ENCODE data around the gene SOX18.
A peak's percentile ranks its signal among the peaks of the same experiment; 100 is the strongest.

Gene SOX18

GRCh38 chr20:64067733-64068307 lies 18.4 kb upstream of the SOX18 start:
- DNase-seq (ENCODE audit: low read depth): no peak

DNA sequence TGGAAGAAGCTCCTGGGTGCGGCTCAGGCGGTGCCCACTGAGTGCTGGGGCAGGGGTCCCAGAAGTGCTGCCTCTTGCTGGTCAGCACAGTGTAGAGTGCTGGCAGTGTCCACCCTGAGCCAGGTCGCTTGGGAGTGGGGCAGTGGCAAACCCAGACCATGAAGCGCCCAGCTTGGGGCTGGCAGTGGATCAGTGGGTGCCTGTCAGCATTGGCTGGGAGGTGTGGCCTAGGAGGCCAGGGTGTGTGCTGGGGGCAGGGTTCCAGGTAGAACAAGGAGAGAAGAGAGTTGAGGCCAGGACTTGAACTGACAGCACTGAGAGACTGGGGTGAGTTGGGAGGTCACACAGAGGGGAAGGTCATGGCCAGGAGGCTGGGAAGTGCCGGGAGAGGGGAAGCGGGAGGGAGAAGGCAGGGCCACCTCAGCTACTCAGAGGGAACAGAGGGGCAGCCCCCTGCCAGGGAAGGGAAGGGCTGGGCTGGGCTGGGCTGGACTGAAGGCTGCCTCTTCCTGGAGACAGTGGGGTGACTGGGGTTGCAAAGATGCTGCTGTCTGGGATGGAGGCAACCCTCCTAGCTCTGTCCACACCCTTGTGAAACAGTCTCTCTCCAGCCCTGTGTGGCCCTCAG lies 17.7 kb upstream of the SOX18 start:
- DNase-seq (ENCODE audit: low read depth): no peak

- peak; percentile 88 for DNase-seq (ENCODE audit: low read depth)
Observed at GRCh38 chr20:64065974-64066343, 16.5 kb upstream of the SOX18 start.

DNA sequence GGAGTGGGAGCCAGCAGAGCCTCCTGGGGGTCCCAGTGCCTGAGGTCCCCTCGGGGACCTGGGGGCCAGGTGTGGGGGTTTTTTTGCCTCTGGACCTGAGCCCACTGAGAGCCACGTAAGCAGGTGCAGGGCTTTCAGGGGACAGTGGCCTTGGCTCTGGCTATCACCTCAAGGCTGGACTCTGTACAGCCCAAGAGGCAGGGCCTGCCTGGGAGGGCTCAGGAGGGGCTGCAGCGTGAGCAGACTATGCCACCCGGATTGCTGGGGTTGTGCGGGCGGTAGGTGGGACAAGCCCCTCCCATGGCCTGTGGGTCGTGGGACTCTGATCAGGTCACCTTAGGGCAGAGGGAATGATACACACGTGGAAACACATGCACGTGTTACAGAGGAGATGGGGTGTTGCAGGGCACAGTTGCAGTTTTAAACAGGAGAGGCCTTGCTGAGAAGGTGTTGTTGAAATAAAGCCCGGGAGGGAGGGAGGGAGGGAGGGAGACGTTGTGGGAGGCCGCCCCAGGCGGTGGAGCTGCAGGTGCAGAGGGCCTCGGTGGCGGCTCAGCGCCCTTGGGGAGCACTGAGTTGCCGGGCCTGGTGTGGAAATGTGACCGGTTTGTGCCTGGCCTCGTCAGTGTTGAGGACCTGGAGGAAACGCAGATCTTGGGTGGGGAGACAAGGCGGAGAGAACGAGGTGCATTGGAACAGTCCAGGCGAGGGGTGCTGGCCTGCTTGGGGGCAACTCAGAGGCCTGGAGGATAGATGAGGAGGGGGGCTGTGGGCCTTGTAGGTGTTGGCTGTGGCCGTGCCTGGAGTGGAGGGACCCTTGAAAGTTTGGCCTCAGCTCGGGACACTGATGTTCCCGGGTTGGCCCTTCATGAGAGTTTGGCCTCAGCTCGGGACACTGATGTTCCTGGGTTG lies 15.9 kb upstream of the SOX18 start:
- DNase-seq (ENCODE audit: low read depth): no peak

DNA sequence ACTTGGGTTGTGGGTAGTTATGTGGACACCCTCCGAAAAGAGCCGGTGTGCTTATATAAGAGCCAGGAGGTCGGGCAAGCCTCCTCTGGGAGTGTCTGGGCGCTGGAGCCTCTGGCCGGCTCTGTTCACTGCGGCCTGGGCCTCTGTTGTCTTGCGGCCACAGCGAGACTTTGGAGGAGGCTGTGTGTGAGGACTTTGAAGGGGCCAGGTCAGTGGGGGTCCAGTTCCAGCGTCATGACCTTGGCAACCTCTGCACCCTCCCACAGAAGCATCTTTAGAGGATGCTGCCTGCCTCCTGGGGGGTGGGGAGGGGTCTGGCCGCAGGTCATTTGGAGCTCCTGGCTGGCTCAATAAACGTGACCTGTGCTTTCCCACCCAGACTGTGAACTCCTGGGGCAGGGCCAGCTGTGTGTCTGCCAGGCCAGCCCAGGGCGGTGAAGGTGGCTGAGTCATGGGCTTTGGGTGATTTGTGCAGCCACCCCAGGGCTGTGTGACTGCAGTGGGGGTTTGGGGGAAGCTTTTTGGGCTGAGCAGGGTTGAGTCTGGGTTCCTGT lies 14.8 kb upstream of the SOX18 start:
- DNase-seq (ENCODE audit: low read depth): peak; percentile 80

GRCh38 chr20:64063389-64064144 lies 14.1 kb upstream of the SOX18 start:
- peak; percentile 35 for DNase-seq (ENCODE audit: low read depth)

- DNase-seq (ENCODE audit: low read depth): peak; percentile 95
Observed at GRCh38 chr20:64062596-64063388, 13.4 kb upstream of the SOX18 start, which contains the start of gene TCEA2. Gene TCEA2 (plus strand): TSS chr20:64063198. CDS start chr20:64063313, 115 bp downstream.

DNA sequence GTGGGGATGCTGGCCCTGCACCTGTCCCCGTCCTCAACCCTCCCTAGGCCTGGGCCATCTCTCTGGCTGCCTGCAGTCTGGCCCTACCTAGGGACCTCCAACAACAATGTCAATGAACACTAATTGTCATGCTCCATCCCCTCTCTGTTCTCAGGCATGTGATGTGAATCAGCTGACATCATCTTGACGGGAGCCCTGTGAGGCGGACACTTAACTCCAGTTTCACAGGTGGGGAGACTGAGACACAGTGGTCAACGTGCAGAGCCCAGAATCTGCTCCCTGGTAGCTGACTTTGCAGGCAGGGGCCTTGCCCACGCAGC lies 12.8 kb upstream of the SOX18 start:
- no peak for DNase-seq (ENCODE audit: low read depth)

GRCh38 chr20:64058536-64058935 lies 9.1 kb upstream of the SOX18 start:
- peak; percentile 29 for DNase-seq (ENCODE audit: low read depth)

- DNase-seq (ENCODE audit: low read depth): peak; percentile 65
Observed at GRCh38 chr20:64057628-64058498, 8.4 kb upstream of the SOX18 start.

- no peak for DNase-seq (ENCODE audit: low read depth)
Observed at GRCh38 chr20:64056889-64057627, 7.6 kb upstream of the SOX18 start.

DNA sequence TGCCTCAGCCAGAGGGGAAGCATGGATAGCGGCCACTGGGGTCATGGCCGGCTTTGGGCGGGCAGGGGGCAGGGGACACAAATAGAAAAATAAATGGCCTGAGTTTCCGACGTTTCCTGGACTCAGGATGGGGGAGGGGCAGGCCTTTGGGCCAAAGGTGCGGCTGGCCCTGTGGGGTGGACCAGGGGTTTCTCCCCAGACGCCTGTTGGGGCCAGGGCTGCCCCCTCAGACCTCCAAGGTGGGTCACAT lies 7.1 kb upstream of the SOX18 start:
- no peak for DNase-seq (ENCODE audit: low read depth)

GRCh38 chr20:64055893-64056638 lies 6.6 kb upstream of the SOX18 start:
- peak; percentile 19 for DNase-seq (ENCODE audit: low read depth)

DNA sequence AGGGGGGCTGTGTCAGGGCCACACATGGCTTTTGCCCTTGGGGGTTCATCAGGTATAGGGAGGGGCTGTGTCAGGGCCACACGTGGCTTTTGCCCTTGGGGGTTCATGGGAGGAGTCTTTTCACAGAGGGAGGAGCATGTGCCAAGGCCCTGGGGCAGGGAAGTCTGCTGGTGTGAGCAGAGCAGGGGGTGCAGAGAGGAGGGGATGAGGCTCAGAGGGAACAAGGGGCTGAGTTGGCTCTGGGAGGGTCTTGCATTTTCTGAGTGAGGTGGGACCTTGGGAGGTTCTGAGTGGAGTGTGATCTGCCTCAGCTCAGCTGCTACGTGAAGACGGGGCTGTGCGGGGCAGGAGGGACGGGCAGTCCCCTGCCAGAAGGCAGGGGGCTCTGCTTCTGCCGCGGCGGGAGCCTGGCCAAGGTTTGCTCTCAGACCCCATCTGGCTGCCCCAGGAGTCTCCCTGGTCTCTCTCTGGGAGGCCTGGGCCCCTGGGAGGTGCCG lies 6.0 kb upstream of the SOX18 start:
- DNase-seq (ENCODE audit: low read depth): no peak

DNA sequence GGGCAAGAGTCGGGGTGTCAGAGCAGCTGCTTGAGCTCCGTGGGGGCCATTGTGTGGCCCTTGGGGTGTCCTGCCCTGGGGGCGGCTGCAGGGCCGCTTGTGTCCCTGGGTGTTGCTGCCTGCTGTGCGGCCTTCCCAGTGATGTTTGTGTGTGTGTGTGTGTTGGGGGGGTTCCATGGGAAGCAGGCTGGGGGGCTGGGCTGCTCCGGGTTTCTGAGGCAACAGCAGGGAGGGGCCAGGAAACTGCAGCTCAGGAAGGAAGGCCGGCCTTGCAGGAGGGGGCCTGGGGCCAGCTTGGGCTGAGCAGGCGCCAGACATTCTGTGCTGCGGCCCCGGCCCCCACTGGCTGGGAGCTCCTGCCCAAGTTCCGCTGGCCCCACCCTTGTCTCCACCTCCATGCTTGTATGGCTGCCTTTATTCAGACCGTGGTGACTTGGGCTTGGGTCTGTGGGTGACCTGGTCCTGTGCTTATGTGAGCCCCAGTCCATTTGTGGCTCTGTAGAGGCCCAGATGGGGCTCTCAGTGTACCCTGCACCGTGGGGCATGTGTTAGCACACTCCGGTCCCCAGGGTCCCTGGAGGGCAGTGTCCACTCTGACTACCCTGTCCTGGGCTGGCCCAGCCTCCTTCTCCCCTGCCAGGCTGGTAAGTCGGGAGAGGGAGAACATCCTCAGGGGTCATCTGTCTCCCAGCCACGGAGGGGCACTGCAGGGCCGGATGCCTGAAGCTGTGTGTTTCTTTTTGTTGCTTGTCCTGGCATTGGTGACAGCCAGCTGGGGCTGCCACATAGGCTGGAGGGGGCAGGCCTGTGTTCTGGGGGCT lies 4.6 kb upstream of the SOX18 start:
- no peak for DNase-seq (ENCODE audit: low read depth)

GRCh38 chr20:64052987-64053840 lies 3.8 kb upstream of the SOX18 start:
- no peak for DNase-seq (ENCODE audit: low read depth)

- no peak for DNase-seq (ENCODE audit: low read depth)
Observed at GRCh38 chr20:64052326-64052722, 2.9 kb upstream of the SOX18 start.
